Subcutaneous adipose tissue (tissue), 4 donors: Measurements from ENCODE around the gene TNIP3. TPM values are rescaled to one million over a fixed set of nuclear protein-coding genes. Genes with fewer than 3 reads are reported as not detected.

Experiments
- CTCF ChIP-seq: fragments of 450-650 bp; IDR thresholded peaks from one replicate; pipeline ENCODE4 v1.5.1; 2016; ENCODE audit warnings: low read depth, mild to moderate bottlenecking, control low read depth, antibody characterized with exemption, moderate library complexity
- small RNA-seq: library from RNA; depleted of rRNA; stranded (forward); fragments of <200 nt; gene quantifications from one replicate; pipeline ENCODE3, GENCODE V24; 2016
- total RNA-seq, 4 donors: library from RNA; depleted of rRNA; stranded (reverse); fragments of >200 nt; gene quantifications; one replicate each; pipeline ENCODE4 v1.1.0, GENCODE V29; 2016

Gene TNIP3
- total RNA-seq, 4 donors from 2014 or later = 0.34 TPM; not detected in 3

DNA sequence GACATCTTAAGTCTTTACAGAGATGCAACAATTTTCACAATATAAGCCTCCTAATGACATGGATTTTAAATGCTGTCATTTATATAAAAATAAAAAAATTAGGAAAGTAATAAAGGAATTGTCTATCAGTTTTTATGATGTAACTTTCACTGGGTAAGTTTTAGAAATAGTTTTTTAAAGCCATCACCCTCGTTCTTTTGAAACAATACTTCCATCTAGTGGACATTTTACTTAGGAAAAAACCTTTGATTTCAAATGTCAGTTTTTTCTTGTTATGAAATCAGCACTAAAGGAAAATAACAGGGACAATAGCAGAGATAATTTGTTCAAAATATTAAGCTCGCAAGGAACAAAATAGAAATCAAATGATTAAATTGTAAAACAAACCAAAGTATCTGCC, 67.5 kb downstream of the TNIP3 start:
- no peak for TF ChIP-seq CTCF

GRCh38 chr4:121096191-121096590, 67.9 kb downstream of the TNIP3 start:
- TF ChIP-seq CTCF = no peak

GRCh38 chr4:121094297-121094966, 69.7 kb downstream of the TNIP3 start:
- TF ChIP-seq CTCF = no peak

- no peak for TF ChIP-seq CTCF
Measured at GRCh38 chr4:121093261-121093660, 70.9 kb downstream of the TNIP3 start.

- TF ChIP-seq CTCF = no peak
Measured at GRCh38 chr4:121091941-121092340, 72.2 kb downstream of the TNIP3 start.

DNA sequence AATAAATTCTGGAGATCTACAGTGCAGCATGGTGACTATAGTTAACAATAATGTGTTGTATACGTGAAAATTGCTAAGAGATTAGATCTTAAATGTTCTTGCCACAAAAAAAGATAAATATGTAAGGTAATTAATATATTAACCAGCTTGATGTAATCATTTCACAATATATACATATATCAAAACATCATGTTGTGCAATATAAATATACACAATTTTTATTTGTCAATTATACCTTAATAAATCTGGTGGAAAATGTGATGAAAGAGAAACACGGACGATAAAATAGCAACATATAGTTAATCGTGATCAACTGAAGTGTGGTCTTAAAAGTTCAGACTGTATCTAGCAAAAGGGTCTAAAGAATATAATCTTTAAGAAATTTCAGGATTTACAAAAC, 75.3 kb downstream of the TNIP3 start:
- TF ChIP-seq CTCF = no peak

Small RNAs within 50 kb of the gene (small RNA-seq; reads per million reads assigned to genes)
- gene RNU6-948P = not detected

Other genes starting within 250 kb of the TNIP3 start
- gene PRDM5, start 241.6 kb downstream of the TNIP3 start, total RNA-seq = 10 to 100 TPM in 2 of 4 donors, 1 to 10 TPM in 2; 7.3 to 15.4 (median 11.1) TPM
- gene NDNF, start 91.8 kb downstream of the TNIP3 start, total RNA-seq = 1 to 10 TPM; 3.9 to 6.6 (median 4.5) TPM
- under 1 TPM in 1 of 4 donors, not detected in 3; 0.44 TPM for gene QRFPR, start 216.7 kb upstream of the TNIP3 start, total RNA-seq